OCI-LY3 (cell line): ENCODE data around the gene FAM118B.

Source experiments
- EZH2phosphoT487 ChIP-seq: fragments of 200-600 bp; shearing (Covaris generic); IDR thresholded peaks from 2 replicates; pipeline ENCODE4 v1.6.1; 2018; ENCODE audit warnings: antibody characterized with exemption, mixed run types, low read depth
- TF ChIP-seq, protein P1 (sequence below): fragments of 200-600, 300-600 bp; sonication (generic); IDR thresholded peaks from 2 replicates; pipeline ENCODE4 v1.5.1; 2014; ENCODE audit warnings: antibody characterized with exemption, low read length, low read depth

DNA sequence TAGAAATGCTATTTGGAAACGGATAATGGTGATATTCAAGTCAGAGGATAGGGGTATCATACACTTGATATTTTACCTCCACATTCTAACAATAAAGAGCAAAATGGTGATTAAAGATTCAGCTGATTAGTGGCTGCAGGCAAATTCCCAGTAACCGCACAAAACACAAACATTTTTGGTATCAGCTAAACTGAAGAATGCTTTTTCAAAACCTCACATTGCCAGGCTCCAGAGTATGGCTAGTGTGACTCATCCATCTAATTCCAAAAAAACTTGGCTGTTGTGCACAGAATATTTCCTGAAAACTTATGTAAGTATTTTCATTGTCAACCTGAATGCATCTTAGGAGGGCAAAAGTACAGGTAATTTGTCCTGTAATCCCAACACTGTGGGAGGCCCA lies 46.2 kb downstream of the FAM118B start:
- TF ChIP-seq, protein P1, sequence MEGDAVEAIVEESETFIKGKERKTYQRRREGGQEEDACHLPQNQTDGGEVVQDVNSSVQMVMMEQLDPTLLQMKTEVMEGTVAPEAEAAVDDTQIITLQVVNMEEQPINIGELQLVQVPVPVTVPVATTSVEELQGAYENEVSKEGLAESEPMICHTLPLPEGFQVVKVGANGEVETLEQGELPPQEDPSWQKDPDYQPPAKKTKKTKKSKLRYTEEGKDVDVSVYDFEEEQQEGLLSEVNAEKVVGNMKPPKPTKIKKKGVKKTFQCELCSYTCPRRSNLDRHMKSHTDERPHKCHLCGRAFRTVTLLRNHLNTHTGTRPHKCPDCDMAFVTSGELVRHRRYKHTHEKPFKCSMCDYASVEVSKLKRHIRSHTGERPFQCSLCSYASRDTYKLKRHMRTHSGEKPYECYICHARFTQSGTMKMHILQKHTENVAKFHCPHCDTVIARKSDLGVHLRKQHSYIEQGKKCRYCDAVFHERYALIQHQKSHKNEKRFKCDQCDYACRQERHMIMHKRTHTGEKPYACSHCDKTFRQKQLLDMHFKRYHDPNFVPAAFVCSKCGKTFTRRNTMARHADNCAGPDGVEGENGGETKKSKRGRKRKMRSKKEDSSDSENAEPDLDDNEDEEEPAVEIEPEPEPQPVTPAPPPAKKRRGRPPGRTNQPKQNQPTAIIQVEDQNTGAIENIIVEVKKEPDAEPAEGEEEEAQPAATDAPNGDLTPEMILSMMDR, result no peak
- no peak for TF ChIP-seq EZH2phosphoT487
